Measurements from ENCODE around the gene EVC.

The EVC gene

DNA sequence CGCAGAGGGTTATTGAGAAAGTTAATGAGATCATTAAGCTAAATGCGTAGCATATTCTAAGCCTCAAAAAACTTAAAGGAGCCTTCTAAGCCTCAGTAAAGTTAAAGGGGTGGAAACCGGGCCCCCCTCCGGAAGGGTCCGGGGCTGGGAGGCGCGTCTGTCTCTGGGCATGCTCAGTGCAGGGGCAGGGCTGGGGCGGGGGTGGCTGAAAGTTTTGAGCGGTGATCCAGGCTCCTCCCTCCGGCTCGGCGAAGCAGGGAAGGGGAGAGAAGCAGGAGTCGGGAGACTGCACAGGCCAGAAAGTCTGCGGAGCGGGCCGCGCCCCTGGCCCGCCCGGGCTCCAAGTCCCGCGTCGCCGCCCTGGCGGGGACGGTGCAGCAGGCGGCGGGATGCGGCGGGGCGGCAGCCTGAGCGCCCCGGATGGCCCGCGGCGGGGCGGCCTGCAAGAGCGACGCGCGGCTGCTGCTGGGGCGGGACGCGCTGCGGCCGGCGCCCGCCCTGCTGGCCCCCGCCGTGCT, at the start of gene EVC:
TSS of gene EVC (plus strand) at position 241 of the 518 bp plus-strand sequence. CDS start at position 421, 180 bp downstream.
- DNase-seq, result no peak

DNA sequence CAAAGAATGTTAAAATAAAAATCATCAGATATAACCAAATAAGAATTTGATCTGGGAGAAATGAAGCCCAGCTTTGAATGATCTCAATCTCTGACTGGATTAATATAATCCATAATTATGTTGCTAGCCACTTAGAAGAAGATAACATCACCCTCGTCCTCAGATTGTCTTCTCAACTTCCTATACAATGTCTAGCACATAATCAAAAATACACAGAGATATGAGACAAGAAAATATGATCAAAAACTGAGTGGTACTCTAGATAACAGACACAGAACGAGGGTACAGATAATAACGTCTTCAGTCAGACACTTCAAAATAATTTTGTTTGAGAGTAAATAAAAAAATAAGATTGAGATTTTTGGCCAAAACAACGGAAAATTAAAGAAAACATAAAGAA, 49.8 kb upstream of the EVC start:
- no peak for DNase-seq

- no peak for DNase-seq
These were observed 48.4 kb upstream of the EVC start for GRCh38 chr4:5662555-5662954.

DNA sequence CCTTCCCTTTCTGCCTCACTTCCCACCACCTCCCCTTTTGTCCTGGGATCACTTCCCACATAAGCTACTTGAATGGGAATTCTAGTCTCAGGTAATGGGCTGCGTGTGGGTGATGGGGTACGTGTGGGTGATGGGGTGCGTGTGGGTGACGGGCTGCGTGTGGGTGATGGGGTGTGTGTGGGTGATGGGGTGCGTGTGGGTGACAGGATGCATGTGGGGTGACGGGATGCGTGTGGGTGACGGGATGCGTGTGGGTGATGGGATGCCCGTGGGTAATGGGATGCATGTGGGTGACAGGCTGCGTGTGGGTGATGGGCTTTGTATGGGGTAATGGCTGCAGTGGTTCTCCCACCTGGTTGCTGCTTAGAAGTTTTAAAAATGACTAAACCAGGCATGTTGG, 46.2 kb upstream of the EVC start:
- no peak for DNase-seq

DNA sequence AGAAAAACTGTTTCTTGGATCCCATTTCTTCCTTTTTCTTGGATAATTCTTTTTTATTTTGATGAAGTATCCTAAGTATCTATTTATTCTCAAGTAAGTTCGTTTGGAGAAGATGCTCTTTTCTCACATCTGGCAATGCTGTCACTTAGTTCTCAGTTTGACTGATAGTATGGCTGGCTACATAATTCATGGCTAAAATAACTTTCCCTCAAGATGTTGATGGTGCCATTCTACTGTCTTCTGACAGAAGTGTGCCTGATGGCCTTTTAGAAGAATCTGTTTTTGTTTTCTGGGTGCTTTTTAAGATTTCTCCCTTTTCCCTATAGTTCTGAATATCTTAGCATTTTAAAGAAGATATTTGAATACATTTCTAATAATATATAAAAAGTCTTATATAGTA, 44.3 kb upstream of the EVC start:
- no peak for DNase-seq

GRCh38 chr4:5676763-5677162, 34.2 kb upstream of the EVC start:
- no peak for DNase-seq

DNA sequence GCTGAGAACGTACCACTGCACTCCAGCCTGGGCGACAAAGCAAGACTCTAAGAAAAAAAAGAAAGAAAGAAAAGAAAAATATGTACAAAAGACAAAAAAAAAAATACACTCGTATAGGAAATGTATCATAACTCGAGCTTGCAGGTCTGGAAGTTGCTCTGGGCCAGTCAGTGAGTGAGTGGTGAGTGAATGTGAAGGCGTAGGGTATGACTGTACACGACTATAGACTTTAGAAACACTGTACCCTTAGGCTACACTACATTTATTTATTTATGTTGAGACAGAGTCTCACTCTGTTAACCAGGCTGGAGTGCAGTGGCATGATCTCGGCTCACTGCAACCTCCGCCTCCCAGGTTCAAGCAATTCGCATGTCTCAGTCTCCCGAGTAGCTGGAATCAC, 32.0 kb upstream of the EVC start:
- DNase-seq, result no peak

DNA sequence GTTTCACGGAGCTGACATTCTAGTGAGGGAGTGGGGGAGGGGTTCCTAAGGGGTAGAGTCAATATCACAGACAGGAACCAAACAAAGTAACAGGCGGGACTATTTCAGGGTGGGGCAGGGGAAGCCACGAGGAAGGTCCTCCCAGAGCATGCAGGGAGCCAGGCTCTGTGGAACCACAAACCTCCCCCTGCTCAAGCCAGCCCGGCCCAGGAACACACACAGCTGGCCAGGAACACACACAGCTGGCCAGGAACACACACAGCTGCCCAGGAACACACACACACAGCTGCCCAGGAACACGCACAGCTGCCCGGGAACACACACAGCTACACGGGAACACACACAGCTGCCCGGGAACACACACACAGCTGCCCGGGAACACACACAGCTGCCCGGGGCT, 27.4 kb upstream of the EVC start:
- DNase-seq, result no peak

DNA sequence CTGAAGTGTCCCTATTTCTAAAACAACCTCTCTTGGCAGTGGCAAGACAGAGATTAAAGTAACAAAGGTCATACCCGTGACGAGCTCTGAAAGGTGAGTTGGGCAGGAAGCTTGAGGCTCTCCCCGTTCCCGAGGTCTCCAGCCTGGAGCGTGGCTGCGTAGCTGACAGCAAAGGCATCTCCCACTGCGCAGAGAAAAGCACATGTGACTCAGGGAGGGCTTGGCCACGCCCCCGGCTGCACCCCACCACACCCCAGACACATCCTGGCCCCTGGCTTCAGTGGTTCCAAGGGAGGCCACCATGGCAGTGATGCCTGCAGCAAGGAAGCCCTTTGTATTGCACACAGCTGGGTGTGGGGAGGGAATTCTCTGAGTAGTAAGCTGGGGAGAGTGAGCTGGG, 25.7 kb upstream of the EVC start:
- no peak for DNase-seq

- DNase-seq, result no peak
These were observed 24.7 kb upstream of the EVC start for GRCh38 chr4:5686338-5686737.

DNA sequence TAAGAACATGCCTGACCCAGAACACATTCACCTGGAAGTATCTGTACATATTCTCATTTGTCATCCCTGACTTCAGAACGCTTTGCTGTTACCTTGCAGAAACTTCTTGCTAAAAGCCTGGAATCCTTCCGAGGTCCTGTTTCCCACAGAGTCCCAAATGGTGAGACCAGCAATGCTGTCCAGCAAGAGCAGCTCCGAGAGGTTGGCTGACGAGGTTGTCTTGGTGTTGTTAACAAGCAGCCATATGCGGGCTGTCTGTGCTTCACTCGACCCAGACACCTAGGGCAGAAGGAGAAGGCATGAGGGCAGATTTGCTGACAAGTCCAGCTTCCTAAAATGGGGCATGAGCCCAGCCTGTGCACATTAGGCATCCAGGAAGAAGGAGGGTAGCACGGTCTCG, 21.9 kb upstream of the EVC start:
- DNase-seq, result no peak

DNA sequence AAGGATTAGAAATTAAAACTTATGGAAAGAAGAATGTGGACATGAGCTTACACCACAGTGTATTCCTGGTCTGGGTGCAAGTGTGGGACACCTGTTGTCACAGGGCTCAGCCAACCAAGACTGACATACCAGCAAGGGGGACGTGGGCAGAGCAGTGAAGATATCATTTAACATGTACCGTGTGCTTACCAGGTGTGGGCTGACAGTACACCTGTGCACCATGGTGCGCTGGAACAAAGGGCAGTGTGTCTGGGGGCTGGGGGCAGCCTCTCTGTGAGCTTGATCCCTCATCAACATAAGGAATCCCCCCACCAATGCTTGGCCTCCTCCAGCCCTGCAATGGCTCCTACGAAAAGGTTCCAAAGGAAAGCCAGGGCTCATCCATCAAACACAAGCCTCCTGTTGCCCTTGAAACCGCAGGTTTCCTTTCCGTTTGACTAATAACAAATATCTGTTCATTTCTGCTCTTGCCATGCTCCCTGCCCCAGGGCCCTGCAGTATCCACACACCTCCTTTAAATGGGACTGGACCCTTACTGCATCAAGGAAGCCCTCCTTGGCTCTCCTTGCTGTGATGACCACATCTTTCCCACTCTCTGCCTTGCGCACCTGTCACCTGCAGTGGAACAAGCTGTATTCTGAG, 19.4 kb upstream of the EVC start:
- no peak for DNase-seq

DNA sequence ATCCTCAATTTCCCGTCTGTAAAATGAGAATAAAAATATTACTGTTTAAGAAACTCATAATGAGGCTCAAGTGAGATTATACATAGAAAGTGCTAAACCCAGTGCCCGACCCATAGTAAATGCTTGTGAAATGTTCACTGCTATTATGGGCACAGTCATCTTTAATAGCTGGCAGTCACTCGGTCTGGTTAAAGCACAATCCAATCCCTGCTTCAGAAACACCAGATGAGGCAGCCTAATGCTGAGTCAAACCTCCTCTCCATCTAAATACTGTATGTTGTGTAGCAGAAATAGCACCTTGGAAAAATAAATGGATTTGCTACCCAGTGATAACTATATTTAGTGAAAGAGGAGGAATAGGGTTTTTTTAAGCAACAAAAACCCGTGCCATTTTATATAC, 17.1 kb upstream of the EVC start:
- no peak for DNase-seq

DNA sequence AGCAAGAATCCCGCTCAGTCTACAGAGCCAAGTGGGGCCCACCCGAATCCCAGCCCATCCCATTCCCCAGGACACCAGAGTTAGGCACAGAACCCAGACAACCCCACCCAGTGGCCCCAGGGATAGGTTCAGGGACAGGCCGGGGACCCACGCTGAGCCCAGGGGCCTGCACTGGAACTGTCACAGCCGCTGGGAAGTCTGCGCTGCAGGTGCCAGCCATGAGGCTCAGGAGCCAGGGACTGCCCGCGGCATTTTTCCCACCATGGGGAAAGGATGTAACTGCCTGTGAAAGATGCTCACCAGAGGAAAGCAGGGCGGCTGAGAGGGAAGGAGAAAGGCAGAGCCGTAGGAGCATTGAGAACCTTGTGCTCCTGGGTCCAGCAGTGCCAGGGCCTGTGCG, 14.7 kb upstream of the EVC start:
- DNase-seq, result no peak

- DNase-seq, result no peak
These were observed 10.5 kb upstream of the EVC start for GRCh38 chr4:5700459-5700858.

- DNase-seq, result no peak
These were observed 9.0 kb upstream of the EVC start for GRCh38 chr4:5701971-5702370.

GRCh38 chr4:5703831-5704230, 7.2 kb upstream of the EVC start:
- DNase-seq, result no peak

- DNase-seq, result no peak
These were observed 6.7 kb upstream of the EVC start for GRCh38 chr4:5704276-5704675.

DNA sequence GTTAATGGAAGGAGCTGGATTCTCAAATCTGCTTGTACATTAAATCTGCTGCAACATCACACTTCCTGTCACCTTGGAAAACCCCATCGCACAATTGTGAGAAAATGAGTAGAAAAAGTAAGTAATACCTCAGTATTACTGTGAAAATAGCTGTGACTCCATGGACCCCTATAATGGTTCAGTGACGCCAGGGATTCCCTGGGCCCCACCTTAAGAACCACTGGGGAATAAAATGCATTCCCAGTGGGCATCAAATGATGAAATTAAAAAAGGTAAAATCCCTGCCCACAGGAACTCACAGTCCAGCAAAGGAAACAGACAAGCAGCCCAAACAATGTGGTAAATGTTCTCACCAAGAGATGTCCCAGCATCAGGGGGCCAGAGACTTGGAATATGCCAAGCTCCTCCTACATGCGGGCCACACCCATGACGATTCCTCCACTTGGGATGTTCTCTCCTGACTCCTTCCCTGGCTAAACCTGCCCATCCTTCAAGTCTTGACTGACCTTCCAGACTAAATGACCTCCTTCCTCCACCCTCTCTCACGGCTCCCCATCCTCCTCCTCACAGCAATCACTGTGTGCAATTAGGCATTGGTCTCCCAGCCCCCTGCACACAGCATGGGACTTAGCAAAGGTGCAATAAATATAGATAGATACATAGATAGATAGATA, 5.2 kb upstream of the EVC start:
- no peak for DNase-seq

GRCh38 chr4:5706486-5707290, 4.3 kb upstream of the EVC start:
- DNase-seq, result no peak

- no peak for DNase-seq
These were observed 3.6 kb upstream of the EVC start for GRCh38 chr4:5707366-5707765.

GRCh38 chr4:5707778-5708448, 3.1 kb upstream of the EVC start:
- DNase-seq, result no peak

GRCh38 chr4:5708449-5709206, 2.4 kb upstream of the EVC start, which contains the start of gene EVC2:
EVC2 (minus strand) TSS chr4:5708559; CDS start chr4:5708513, 46 bp downstream.
- DNase-seq, result no peak

Measured in GOT3 (cell line).